Gastroesophageal sphincter (tissue), 3 donors: ENCODE results near the gene SETD7.

Experiments
- CTCF ChIP-seq, 4 experiments: fragments of 200-600 bp in 2 of 4; fragments of 450-650 bp in 2 of 4; sonication (generic) in 1 of 4; IDR thresholded peaks; one replicate each; pipeline ENCODE4 v1.5.1; 2017 to 2019; ENCODE audit warnings: antibody characterized with exemption in 4 of 4, mild to moderate bottlenecking in 2 of 4, moderate library complexity in 2 of 4
- EP300 ChIP-seq: sonication (generic); formaldehyde crosslinking; IDR thresholded peaks from one replicate; pipeline ENCODE4 v1.6.1; 2017; ENCODE audit warnings: antibody characterized with exemption, mild to moderate bottlenecking
- POLR2A ChIP-seq, 2 donors: fragments of 450-650 bp; IDR thresholded peaks; one replicate each; pipeline ENCODE4 v1.6.1; 2017; ENCODE audit warnings: antibody characterized with exemption in 2 of 2, mild to moderate bottlenecking in 2 of 2, moderate library complexity in 1 of 2
- POLR2AphosphoS5 ChIP-seq: sonication (generic); formaldehyde crosslinking; IDR thresholded peaks from one replicate; pipeline ENCODE4 v1.6.1; 2017; ENCODE audit warnings: antibody characterized with exemption

- TF ChIP-seq POLR2A (IDR thresholded peaks at IDR 0.05) (no peak), CTCF (IDR thresholded peaks at IDR 0.05) (no peak), POLR2AphosphoS5 (no peak), EP300 (no peak)
Measured at GRCh38 chr4:139593091-139593564, 37.1 kb upstream of the SETD7 start.
